CD4-positive, alpha-beta T cell treated with Interleukin-17A for 1 hour (primary cell): ENCODE measurements around the gene MMP24.
A peak's percentile ranks its signal among the peaks of the same experiment; 100 is the strongest.

Experiments
- DNase-seq: peaks from one replicate; pipeline ENCODE4 v3.0.0-alpha.2; 2020

MMP24 gene

GRCh38 chr20:35281506-35282101 is 55.1 kb downstream of the MMP24 start:
- DNase-seq = no peak

GRCh38 chr20:35283441-35284266 is 57.2 kb downstream of the MMP24 start:
- DNase-seq = no peak

- DNase-seq = peak; percentile 85
These were observed 57.9 kb downstream of the MMP24 start, which contains the start of gene EIF6 for GRCh38 chr20:35284267-35284991. TSS of gene EIF6 (minus strand) at chr20:35284772. CDS start at chr20:35284487, 285 bp downstream.

GRCh38 chr20:35284992-35285805 is 58.7 kb downstream of the MMP24 start:
- DNase-seq = no peak

GRCh38 chr20:35285806-35286076 is 59.3 kb downstream of the MMP24 start:
- DNase-seq = no peak

- no peak for DNase-seq
These were observed 59.8 kb downstream of the MMP24 start for GRCh38 chr20:35286077-35286898.

- DNase-seq = no peak
These were observed 60.5 kb downstream of the MMP24 start for GRCh38 chr20:35286899-35287508.

GRCh38 chr20:35287509-35288324 is 61.2 kb downstream of the MMP24 start:
- no peak for DNase-seq

- no peak for DNase-seq
These were observed 62.0 kb downstream of the MMP24 start for GRCh38 chr20:35288325-35289060.

GRCh38 chr20:35290186-35290886 is 63.8 kb downstream of the MMP24 start:
- no peak for DNase-seq

GRCh38 chr20:35290887-35291417 is 64.5 kb downstream of the MMP24 start:
- no peak for DNase-seq

- DNase-seq = no peak
These were observed 65.4 kb downstream of the MMP24 start, which contains the start of gene FAM83C for GRCh38 chr20:35291654-35292503. TSS of gene FAM83C (minus strand) at chr20:35292425. CDS start at chr20:35292304, 121 bp downstream.

GRCh38 chr20:35292504-35293285 is 66.2 kb downstream of the MMP24 start:
- no peak for DNase-seq

- DNase-seq = no peak
These were observed 67.1 kb downstream of the MMP24 start for GRCh38 chr20:35293303-35294292.

GRCh38 chr20:35294293-35294685 is 67.8 kb downstream of the MMP24 start:
- no peak for DNase-seq

GRCh38 chr20:35295058-35295457 is 68.6 kb downstream of the MMP24 start:
- no peak for DNase-seq
